Measurements from ENCODE around the gene GLT8D2.
"Not testable (repeated sequence)": the region's sequence is repeated elsewhere in the genome, so short reads cannot be mapped to it uniquely, and the experiment has no call there.

The GLT8D2 gene

DNA sequence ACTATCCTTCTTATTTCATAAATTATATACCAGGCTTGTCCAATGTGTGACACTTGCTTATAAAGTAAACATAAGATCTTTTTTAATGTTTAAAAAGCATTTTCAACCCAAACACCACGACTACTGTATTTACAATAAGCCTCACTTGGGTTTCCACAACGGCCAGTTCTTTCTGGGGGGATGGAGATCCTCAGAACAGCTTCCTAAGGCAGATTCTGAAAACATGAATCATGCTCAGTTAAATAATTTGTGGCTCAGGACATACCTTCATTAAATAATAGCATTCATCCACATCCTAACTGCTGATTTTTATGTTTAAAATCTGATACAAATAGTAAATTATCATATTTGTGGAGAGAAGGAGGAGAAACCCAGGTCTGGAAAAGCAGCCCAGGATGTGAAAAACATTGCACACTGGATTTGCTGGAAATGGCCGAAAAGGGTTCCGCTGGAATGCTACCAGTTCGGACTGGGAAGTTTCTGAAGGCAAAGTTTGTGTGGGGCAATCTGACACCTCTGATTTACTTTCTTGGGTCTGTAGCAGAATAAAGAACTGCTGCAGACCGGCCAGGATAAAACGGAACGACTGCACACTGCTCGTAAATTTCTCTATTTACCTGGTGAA is 597 bp downstream of the GLT8D2 start:
- FAIRE-seq (no peak), DNase-seq (ENCODE audit: insufficient read length) (no peak)
- no peak for TF ChIP-seq POLR2AphosphoS5 (IDR thresholded peaks at IDR 0.05; ENCODE audit: low read depth, low read length)
- no peak for TF ChIP-seq POLR2A (IDR thresholded peaks at IDR 0.05; ENCODE audit: low read depth, low read length)
- no peak for TF ChIP-seq TAF1 (IDR thresholded peaks at IDR 0.05; ENCODE audit: borderline replicate concordance, low read depth, low read length)

DNA sequence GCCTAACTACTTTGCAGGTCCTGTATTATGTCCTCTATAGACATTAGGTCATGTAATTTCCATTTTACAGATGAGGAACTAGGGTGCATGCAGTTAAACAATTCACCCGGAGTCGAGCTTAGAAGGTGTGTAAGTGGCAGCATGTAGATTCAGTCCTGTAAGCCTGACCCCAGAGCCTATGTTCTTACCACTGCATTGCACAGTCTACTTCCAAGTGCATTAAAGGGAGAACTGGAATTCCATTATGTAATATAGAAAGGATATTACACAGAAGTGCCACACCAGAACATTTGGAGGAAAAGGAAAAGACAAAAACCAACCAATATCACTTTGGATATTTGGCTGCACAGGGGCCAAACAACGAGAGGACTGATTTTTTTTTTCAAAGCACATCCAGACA is 1.2 kb downstream of the GLT8D2 start:
- FAIRE-seq: no peak
- no peak for DNase-seq (ENCODE audit: insufficient read length)
- TF ChIP-seq POLR2A (IDR thresholded peaks at IDR 0.05; ENCODE audit: low read depth, low read length) (no peak), POLR2AphosphoS5 (IDR thresholded peaks at IDR 0.05; ENCODE audit: low read depth, low read length) (no peak), TAF1 (IDR thresholded peaks at IDR 0.05; ENCODE audit: borderline replicate concordance, low read depth, low read length) (no peak)

DNA sequence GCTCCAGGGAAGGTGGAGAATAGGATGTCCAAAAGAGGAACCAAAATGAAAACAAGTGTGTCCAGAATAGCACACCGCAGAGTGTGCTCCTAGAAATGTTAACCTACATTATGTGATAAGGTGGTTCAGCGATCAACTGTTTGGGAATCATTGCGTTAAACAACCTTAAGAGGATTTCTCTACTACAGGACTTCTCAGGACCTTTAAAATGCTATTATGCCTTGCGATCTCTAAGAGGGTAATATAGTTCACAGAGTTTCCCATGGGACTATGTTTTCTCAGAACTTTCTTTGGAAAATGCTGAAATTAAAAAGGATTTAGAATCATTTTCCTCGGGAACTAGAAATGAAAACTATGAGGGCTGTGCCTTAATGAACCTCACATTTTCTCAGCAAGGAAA is 1.8 kb downstream of the GLT8D2 start:
- FAIRE-seq: no peak
- TF ChIP-seq POLR2A (IDR thresholded peaks at IDR 0.05; ENCODE audit: low read depth, low read length): no peak
- no peak for TF ChIP-seq POLR2AphosphoS5 (IDR thresholded peaks at IDR 0.05; ENCODE audit: low read depth, low read length)
- TF ChIP-seq TAF1 (IDR thresholded peaks at IDR 0.05; ENCODE audit: borderline replicate concordance, low read depth, low read length): no peak

DNA sequence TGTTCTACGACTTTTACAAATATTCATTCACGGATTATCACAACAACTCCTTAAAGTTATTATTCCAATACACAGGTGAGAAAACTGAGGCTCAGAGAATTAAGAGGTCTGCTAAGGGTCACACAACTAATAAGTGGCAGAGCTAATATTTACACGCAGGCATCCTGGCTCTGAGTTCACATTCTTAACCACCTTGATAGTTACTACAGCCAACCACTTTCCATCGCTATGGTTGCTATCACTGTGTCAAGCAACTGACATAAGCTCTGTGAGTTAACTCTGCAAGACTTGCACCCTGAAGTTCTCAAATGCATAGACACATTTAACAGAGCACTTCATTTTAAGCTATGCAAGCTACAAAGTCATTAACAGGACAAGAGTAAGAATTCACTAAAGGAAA is 3.7 kb downstream of the GLT8D2 start:
- DNase-seq (ENCODE audit: insufficient read length) (no peak), FAIRE-seq (no peak)
- TF ChIP-seq POLR2AphosphoS5 (IDR thresholded peaks at IDR 0.05; ENCODE audit: low read depth, low read length) (no peak), TAF1 (IDR thresholded peaks at IDR 0.05; ENCODE audit: borderline replicate concordance, low read depth, low read length) (no peak), POLR2A (IDR thresholded peaks at IDR 0.05; ENCODE audit: low read depth, low read length) (no peak)

More for the DNA sequence above, 1.8 kb downstream of the GLT8D2 start:
- DNase-seq (ENCODE audit: insufficient read length): no peak

DNA sequence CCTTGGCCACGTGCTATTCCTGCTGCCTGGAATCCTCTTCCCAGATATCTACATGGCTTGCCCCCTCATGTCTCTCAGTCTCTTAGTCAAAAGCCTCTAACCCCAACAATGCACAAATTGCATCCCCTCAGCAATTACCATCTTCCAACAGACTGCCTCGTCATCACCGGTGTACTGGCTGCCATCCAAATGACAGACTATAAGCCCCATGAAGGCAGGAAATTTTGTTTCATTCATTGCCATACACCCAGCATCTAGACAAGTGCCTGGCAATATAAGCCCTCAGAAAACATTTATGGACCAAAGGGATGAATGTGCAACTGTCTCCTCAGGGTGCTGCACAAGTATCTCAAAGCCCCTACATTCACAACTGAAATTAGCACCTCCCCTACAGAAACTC is 5.8 kb downstream of the GLT8D2 start:
- FAIRE-seq (no peak), DNase-seq (ENCODE audit: insufficient read length) (no peak)
- TF ChIP-seq TAF1 (IDR thresholded peaks at IDR 0.05; ENCODE audit: borderline replicate concordance, low read depth, low read length) (no peak), POLR2AphosphoS5 (IDR thresholded peaks at IDR 0.05; ENCODE audit: low read depth, low read length) (no peak), POLR2A (IDR thresholded peaks at IDR 0.05; ENCODE audit: low read depth, low read length) (no peak)

DNA sequence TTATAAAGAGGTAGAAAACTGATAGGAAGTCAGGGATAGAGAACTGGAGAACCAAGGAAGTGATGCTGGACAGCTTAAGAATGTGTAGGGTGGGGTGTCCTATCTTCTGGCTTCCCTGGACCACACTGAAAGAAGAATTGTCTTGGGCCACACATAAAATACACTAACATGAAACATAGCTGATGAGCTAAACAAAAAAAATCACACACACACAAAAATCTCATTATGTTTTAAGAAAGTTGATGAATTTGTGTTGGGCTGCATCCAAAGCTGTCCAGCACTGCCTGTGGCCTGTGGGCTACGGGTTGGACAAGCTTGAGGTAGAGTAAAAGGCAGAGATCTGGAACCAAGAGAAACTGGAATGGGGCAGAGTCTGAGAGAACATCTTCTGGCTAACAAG is 7.4 kb downstream of the GLT8D2 start:
- FAIRE-seq: no peak
- DNase-seq (ENCODE audit: insufficient read length): no peak

DNA sequence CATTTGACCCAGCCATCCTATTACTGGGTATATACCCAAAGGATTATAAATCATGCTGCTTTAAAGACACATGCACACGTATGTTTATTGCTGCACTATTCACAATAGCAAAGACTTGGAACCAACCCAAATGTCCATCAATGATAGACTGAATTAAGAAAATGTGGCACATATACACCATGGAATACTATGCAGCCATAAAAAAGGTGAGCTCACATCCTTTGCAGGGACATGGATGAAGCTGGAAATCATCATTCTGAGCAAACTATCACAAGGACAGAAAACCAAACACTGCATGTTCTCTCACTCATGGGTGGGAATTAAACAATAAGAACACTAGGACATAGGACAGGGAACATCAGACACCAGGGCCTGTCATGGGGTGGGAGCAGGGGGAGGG is 10.2 kb downstream of the GLT8D2 start:
- not testable (repeated sequence) for FAIRE-seq; DNase-seq (ENCODE audit: insufficient read length)

More for the DNA sequence above, 7.4 kb downstream of the GLT8D2 start:
- no peak for TF ChIP-seq POLR2A (IDR thresholded peaks at IDR 0.05; ENCODE audit: low read depth, low read length)
- no peak for TF ChIP-seq POLR2AphosphoS5 (IDR thresholded peaks at IDR 0.05; ENCODE audit: low read depth, low read length)
- no peak for TF ChIP-seq TAF1 (IDR thresholded peaks at IDR 0.05; ENCODE audit: borderline replicate concordance, low read depth, low read length)

DNA sequence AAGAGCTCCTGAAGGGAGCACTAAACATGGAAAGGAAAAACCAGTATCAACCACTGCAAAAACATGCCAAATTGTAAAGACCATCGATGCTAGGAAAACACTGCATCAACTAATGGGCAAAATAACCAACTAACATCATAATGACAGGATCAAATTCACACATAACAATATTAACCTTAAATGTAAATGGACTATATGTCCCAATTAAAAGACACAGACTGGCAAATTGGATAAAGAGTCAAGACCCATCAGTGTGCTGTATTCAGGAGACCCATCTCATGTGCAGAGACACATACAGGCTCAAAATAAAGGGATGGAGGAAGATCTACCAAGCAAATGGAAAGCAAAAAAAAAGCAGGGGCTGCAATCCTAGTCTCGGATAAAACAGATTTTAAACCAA is 13.8 kb downstream of the GLT8D2 start:
- not testable (repeated sequence) for FAIRE-seq; DNase-seq (ENCODE audit: insufficient read length)

DNA sequence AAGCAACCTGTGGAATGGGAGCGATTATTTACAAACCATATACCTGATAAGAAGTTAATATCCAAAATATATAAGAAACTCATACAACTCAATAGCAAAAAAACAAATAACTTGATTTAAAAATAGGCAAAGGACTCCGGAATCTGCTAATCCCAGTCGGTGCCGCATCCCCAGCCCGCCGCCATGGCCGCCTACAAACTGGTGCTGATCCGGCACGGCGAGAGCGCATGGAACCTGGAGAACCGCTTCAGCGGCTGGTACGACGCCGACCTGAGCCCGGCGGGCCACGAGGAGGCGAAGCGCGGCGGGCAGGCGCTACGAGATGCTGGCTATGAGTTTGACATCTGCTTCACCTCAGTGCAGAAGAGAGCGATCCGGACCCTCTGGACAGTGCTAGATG is 19.4 kb downstream of the GLT8D2 start:
- FAIRE-seq; DNase-seq (ENCODE audit: insufficient read length): not testable (repeated sequence)

DNA sequence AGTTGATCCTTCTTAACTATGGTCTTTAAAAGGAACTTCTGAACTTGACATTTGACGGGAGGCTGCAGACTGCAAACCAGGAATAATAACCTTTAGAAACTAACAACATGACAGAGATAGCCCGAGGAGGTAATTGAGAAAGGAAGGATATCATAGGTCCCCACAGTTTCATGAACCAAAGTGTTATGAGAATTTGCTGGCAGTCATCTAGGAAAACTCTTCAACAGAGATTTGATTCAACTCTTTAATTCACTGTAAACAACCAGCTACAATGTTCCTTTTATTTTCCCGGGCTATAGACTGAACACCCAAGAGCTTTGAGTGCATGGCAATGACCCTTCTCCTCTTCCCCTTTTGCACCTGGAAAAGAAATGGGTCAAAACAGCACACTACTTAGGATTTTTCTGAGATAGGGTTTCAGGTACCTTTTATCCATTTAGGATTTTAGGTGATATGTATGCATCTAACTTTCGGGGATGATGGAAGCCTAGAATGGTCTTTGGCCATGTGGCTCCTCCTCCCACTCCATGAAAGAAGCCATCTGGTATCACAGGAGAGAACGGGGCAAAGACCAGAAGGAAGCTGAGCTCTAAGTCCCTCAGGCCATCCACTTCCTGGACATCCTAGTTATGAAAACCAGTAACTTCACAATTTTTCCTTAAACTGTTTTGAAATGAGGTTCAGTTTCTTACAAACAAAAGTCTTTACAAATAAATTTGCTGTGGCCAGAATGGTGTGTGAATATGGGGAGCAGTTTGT is 23.0 kb downstream of the GLT8D2 start:
- no peak for DNase-seq (ENCODE audit: insufficient read length)
- no peak for TF ChIP-seq TAF1 (IDR thresholded peaks at IDR 0.05; ENCODE audit: borderline replicate concordance, low read depth, low read length)
- TF ChIP-seq POLR2A (IDR thresholded peaks at IDR 0.05; ENCODE audit: low read depth, low read length): no peak
- no peak for TF ChIP-seq POLR2AphosphoS5 (IDR thresholded peaks at IDR 0.05; ENCODE audit: low read depth, low read length)
- FAIRE-seq: no peak

DNA sequence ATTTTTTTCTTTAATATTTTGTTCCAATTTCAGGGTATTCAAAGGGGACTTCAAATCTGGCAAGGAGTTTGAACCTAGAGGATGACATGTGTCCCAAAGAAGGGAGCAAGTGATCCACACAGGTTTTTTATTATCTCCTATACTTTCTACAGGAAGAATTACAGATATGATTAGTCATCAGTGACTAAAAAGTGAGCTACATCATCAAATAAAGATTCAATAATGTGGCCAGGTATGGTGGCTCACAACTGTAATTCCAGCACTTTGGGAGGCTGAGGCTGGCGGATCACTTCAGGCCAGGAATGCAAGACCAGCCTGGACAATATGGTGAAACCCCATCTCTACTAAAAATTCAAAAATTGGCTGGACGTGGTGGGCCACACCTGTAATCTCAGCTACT is 24.2 kb downstream of the GLT8D2 start:
- FAIRE-seq (no peak), DNase-seq (ENCODE audit: insufficient read length) (no peak)
- no peak for TF ChIP-seq POLR2AphosphoS5 (IDR thresholded peaks at IDR 0.05; ENCODE audit: low read depth, low read length)
- no peak for TF ChIP-seq POLR2A (IDR thresholded peaks at IDR 0.05; ENCODE audit: low read depth, low read length)
- TF ChIP-seq TAF1 (IDR thresholded peaks at IDR 0.05; ENCODE audit: borderline replicate concordance, low read depth, low read length): no peak

DNA sequence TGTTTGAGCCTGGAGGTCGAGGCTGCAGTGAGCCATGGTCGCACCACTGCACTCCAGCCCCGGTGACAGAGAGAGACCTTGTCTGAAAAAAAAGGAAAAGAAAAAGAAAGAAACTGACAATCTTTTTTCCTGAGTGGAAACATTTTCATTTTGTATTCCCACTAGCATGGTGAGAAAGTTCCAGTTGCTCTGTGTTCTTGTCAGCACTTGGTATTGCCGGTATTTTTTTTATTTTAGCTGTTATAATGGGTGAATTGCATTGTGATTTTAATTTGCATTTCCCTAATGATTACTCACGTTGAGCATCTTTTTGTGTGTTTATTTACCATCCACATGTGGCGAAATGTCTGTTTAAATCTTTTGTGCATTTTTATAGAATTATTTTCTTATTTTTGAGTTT is 25.6 kb downstream of the GLT8D2 start:
- DNase-seq (ENCODE audit: insufficient read length): no peak
- FAIRE-seq: no peak
- TF ChIP-seq POLR2AphosphoS5 (IDR thresholded peaks at IDR 0.05; ENCODE audit: low read depth, low read length) (no peak), TAF1 (IDR thresholded peaks at IDR 0.05; ENCODE audit: borderline replicate concordance, low read depth, low read length) (no peak), POLR2A (IDR thresholded peaks at IDR 0.05; ENCODE audit: low read depth, low read length) (no peak)

DNA sequence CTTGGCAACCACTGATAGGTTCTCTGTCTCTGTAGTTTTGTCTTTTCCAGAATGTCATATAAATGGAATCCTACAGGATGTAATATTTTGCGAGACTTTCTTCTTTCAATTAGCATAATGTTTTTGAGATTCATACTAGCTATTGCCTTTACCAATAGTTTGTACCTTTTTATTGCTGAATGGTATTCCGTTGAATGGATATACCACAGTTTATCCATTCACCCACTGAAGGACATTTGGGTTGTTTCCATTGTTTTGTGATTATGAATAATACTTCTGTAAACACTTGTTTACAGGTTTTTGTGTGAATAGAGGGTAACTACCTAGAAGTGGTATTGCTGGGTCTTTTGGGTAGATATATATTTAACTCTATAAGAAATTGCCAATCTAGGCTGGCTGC is 26.3 kb downstream of the GLT8D2 start:
- FAIRE-seq (no peak), DNase-seq (ENCODE audit: insufficient read length) (no peak)
- no peak for TF ChIP-seq POLR2AphosphoS5 (IDR thresholded peaks at IDR 0.05; ENCODE audit: low read depth, low read length)
- TF ChIP-seq TAF1 (IDR thresholded peaks at IDR 0.05; ENCODE audit: borderline replicate concordance, low read depth, low read length): no peak
- no peak for TF ChIP-seq POLR2A (IDR thresholded peaks at IDR 0.05; ENCODE audit: low read depth, low read length)
